ENCODE data around the gene LRRC9. TPM values are rescaled to one million over a fixed set of nuclear protein-coding genes. Genes with fewer than 3 reads are reported as not detected.
"Not testable (repeated sequence)": the region's sequence is repeated elsewhere in the genome, so short reads cannot be mapped to it uniquely, and the experiment has no call there.

LRRC9 gene
- polyA plus RNA-seq, 3 donors: not detected

DNA sequence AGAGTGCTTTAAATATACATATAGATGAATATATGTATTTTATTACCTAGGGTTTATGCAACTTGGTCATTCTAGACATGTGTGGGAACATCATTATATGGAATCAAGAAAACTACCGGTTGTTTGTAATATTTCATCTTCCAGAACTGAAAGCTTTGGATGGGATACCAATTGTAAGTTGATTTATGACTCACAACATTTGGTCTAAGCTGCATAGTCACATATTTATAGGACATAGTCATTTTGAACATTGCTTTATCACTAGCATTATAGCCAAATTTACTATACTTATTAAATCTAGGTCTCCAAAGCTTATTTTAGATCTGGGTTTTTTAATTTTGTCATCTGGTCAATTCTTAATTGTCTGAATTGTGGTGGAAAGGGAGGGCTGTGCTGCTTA lies 88.1 kb downstream of the LRRC9 start:
- Mint-ChIP-seq H3K4me3 (no peak overlapping the region), H3K27ac (no peak overlapping the region), H3K36me3 (no peaks in the 10 kb centered on the region), H3K9me3 (peaks cover 2 to 11% (median 3%) of the 10 kb centered on the region in 7 donors), H3K4me1 (no peaks in the 10 kb centered on the region), H3K27me3 (ENCODE audit: low read depth in 3 of 3) (no peaks in the 10 kb centered on the region)
- Histone ChIP-seq H4K20me1 (ENCODE audit: insufficient read depth, low read length) (no peaks in the 10 kb centered on the region), H3K36me3 (replicated peaks in 1 of 2; ENCODE audit: control insufficient read depth in 1 of 2, insufficient read depth in 2 of 2, low read length in 2 of 2) (no peaks in the 10 kb centered on the region), H3K4me3 (replicated peaks in 1 of 3; ENCODE audit: low read depth in 2 of 3, low read length in 3 of 3) (no peak overlapping the region), H3K9me3 (replicated peaks in 1 of 2; ENCODE audit: control insufficient read depth in 1 of 2, insufficient read depth in 1 of 2, low read length in 2 of 2) (peaks cover 0 to 8% of the 10 kb centered on the region in 2 donors), H3K79me2 (ENCODE audit: insufficient read depth, low read length) (no peaks in the 10 kb centered on the region), H3K27me3 (ENCODE audit: control insufficient read depth in 2 of 2, insufficient read depth in 2 of 2, low read length in 2 of 2) (no peaks in the 10 kb centered on the region), H2AFZ (ENCODE audit: insufficient read depth, low read depth, low read length, poor library complexity, severe bottlenecking) (no peak overlapping the region), H3K4me1 (ENCODE audit: control insufficient read depth in 1 of 2, insufficient read depth in 2 of 2, low read length in 2 of 2) (no peaks in the 10 kb centered on the region), H3K4me2 (replicated peaks; ENCODE audit: extremely low read depth, low read length, poor library complexity, severe bottlenecking) (no peak overlapping the region), H3K9ac (ENCODE audit: insufficient read depth, low read length, poor library complexity, severe bottlenecking) (no peak overlapping the region), H3K27ac (ENCODE audit: low read depth in 1 of 2, low read length in 2 of 2) (no peak overlapping the region)
- DNase-seq: no peak
- intact Hi-C loops (cut with micrococcal nuclease): no loop called here
- no CpG with 5 or more reads among the region's 1 CpG for WGBS (ENCODE audit: insufficient coverage)
- TF ChIP-seq, protein P1, sequence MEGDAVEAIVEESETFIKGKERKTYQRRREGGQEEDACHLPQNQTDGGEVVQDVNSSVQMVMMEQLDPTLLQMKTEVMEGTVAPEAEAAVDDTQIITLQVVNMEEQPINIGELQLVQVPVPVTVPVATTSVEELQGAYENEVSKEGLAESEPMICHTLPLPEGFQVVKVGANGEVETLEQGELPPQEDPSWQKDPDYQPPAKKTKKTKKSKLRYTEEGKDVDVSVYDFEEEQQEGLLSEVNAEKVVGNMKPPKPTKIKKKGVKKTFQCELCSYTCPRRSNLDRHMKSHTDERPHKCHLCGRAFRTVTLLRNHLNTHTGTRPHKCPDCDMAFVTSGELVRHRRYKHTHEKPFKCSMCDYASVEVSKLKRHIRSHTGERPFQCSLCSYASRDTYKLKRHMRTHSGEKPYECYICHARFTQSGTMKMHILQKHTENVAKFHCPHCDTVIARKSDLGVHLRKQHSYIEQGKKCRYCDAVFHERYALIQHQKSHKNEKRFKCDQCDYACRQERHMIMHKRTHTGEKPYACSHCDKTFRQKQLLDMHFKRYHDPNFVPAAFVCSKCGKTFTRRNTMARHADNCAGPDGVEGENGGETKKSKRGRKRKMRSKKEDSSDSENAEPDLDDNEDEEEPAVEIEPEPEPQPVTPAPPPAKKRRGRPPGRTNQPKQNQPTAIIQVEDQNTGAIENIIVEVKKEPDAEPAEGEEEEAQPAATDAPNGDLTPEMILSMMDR (IDR thresholded peaks at IDR 0.05): no peak

DNA sequence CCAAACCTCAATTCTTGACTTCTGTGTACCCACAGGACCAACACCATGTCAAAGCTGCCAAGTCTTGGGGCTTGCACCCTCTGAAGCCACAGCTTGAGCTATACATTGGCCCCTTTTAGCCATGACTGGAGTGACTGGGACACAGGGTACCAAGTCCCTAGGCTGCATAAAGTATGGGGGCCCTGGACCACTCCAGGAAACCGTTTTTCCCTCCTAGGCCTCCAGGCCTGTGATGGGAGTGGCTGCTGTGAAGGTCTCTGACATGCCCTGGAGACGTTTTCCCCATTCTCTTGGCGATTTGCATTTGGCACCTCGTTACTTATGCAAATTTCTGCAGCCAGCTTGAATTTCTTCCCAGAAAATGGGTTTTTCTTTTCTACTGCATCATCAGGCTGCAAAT lies 90.3 kb downstream of the LRRC9 start:
- H3K4me1 ChIP-seq (ENCODE audit: control insufficient read depth in 1 of 2, insufficient read depth in 2 of 2, low read length in 2 of 2); H3K4me3 Mint-ChIP-seq; H3K9me3 ChIP-seq (replicated peaks in 1 of 2; ENCODE audit: control insufficient read depth in 1 of 2, insufficient read depth in 1 of 2, low read length in 2 of 2); H3K4me1 Mint-ChIP-seq; H3K27ac Mint-ChIP-seq; DNase-seq; intact Hi-C loops (cut with micrococcal nuclease); H3K4me2 ChIP-seq (replicated peaks; ENCODE audit: extremely low read depth, low read length, poor library complexity, severe bottlenecking); H4K20me1 ChIP-seq (ENCODE audit: insufficient read depth, low read length); H3K4me3 ChIP-seq (replicated peaks in 1 of 3; ENCODE audit: low read depth in 2 of 3, low read length in 3 of 3); H3K79me2 ChIP-seq (ENCODE audit: insufficient read depth, low read length); H3K27me3 ChIP-seq (ENCODE audit: control insufficient read depth in 2 of 2, insufficient read depth in 2 of 2, low read length in 2 of 2); H2AFZ ChIP-seq (ENCODE audit: insufficient read depth, low read depth, low read length, poor library complexity, severe bottlenecking); H3K9ac ChIP-seq (ENCODE audit: insufficient read depth, low read length, poor library complexity, severe bottlenecking); H3K36me3 Mint-ChIP-seq; H3K27ac ChIP-seq (ENCODE audit: low read depth in 1 of 2, low read length in 2 of 2); H3K36me3 ChIP-seq (replicated peaks in 1 of 2; ENCODE audit: control insufficient read depth in 1 of 2, insufficient read depth in 2 of 2, low read length in 2 of 2); H3K27me3 Mint-ChIP-seq (ENCODE audit: low read depth in 3 of 3): not testable (repeated sequence)
- 61% methylated on average over 3 of the region's 4 CpGs for WGBS (ENCODE audit: insufficient coverage)
- H3K9me3 Mint-ChIP-seq: peaks cover 8 to 13% (median 12%) of the 10 kb centered on the region in 7 donors

Measured in CD14-positive monocyte (primary cell).